H1 (cell line): ENCODE measurements around the gene MATK.
"Not testable (repeated sequence)": the region's sequence is repeated elsewhere in the genome, so short reads cannot be mapped to it uniquely, and the experiment has no call there.

Experiments used
- CEBPB ChIP-seq: IDR thresholded peaks from 2 replicates; pipeline ENCODE4 v1.6.1; 2012; ENCODE audit warnings: low read depth, low read length
- CHD7 ChIP-seq: fragments of 300-600 bp; sonication (generic); IDR thresholded peaks from 2 replicates; pipeline ENCODE4 v1.7.1; 2012; ENCODE audit warnings: low read length, moderate library complexity, mild to moderate bottlenecking, inconsistent platforms; ENCODE audit not compliant: insufficient replicate concordance
- CTCF ChIP-seq, 3 experiments: IDR thresholded peaks; 1 replicate in 2 of 3; 2 replicates in 1 of 3; pipeline versions ENCODE4 v1.5.1 to v1.6.1; 2011; ENCODE audit warnings: low read length in 3 of 3, mild to moderate bottlenecking in 3 of 3, inconsistent platforms in 2 of 3, low read depth in 1 of 3, moderate library complexity in 1 of 3; ENCODE audit not compliant: insufficient read depth in 1 of 3; ENCODE audit errors: control extremely low read depth in 1 of 3
- GTF2F1 ChIP-seq: IDR thresholded peaks from 2 replicates; pipeline ENCODE4 v1.6.1; 2012; ENCODE audit warnings: low read depth, low read length, improper control_type of control experiment, borderline replicate concordance
- HDAC2 ChIP-seq, 2 experiments: fragments of 300-600 bp in 1 of 2; sonication (generic) in 1 of 2; IDR thresholded peaks; 2 replicates each; pipeline ENCODE4 v1.6.1; 2011 to 2012; ENCODE audit warnings: low read depth in 2 of 2, low read length in 2 of 2, mild to moderate bottlenecking in 2 of 2, moderate library complexity in 2 of 2, borderline replicate concordance in 1 of 2, inconsistent platforms in 1 of 2
- KDM1A ChIP-seq: fragments of 200-600, 300-600 bp; sonication (generic); IDR thresholded peaks from 2 replicates; pipeline ENCODE4 v1.7.1; 2016; ENCODE audit warnings: mild to moderate bottlenecking, low read length, borderline replicate concordance
- MAX ChIP-seq: IDR thresholded peaks from 2 replicates; pipeline ENCODE4 v1.6.1; 2012; ENCODE audit warnings: inconsistent platforms
- RXRA ChIP-seq: IDR thresholded peaks from 2 replicates; pipeline ENCODE4 v1.6.1; 2011; ENCODE audit warnings: low read depth, mild to moderate bottlenecking, low read length, moderate library complexity; ENCODE audit not compliant: insufficient read depth
- TAF1 ChIP-seq: IDR thresholded peaks from 2 replicates; pipeline ENCODE4 v1.6.1; 2011; ENCODE audit warnings: mild to moderate bottlenecking, low read depth, low read length
- TCF12 ChIP-seq: IDR thresholded peaks from 2 replicates; pipeline ENCODE4 v1.6.1; 2011; ENCODE audit warnings: low read depth, mild to moderate bottlenecking, low read length
- YY1 ChIP-seq: IDR thresholded peaks from 2 replicates; pipeline ENCODE4 v1.6.1; 2011; ENCODE audit warnings: low read depth, mild to moderate bottlenecking, low read length

GRCh38 chr19:3757705-3758104 lies 28.5 kb downstream of the MATK start:
- not testable (repeated sequence) for TF ChIP-seq KDM1A; GTF2F1; CTCF (IDR thresholded peaks at IDR 0.05; ENCODE audit: control extremely low read depth in 1 of 3, insufficient read depth in 1 of 3, low read depth in 1 of 3, low read length in 3 of 3); TAF1; YY1; CEBPB; CHD7; RXRA; HDAC2 (IDR thresholded peaks at IDR 0.05; ENCODE audit: borderline replicate concordance in 1 of 2, low read depth in 2 of 2, low read length in 2 of 2); TCF12; MAX
